IPS DF 4.7 (cell line): Measurements from ENCODE around the gene CDC5L.

ENCODE experiments used
- DNase-seq: peaks from one replicate; pipeline ENCODE4 v3.0.0-alpha.2; 2013; ENCODE audit warnings: low spot score; ENCODE audit errors: extremely low read depth

Gene CDC5L

DNA sequence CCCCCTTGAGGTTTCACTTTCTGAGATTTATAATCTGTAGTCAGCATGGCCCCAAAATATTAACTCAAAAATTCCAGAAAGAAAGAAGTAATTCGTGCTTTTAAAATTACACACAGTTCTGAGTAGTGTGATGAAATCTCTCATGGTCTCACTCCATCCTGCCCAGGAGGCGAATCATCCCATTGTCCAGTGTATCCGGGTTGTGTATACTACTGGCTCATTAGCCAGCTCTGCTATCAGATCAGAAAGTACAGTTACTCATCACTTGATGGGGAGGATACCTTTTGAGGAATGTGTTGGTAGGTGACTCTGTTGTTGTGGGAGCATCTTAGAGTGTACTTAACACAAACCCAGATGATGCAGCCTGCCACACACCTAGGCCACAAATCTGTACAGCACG lies 65.2 kb downstream of the CDC5L start:
- DNase-seq, result no peak

DNA sequence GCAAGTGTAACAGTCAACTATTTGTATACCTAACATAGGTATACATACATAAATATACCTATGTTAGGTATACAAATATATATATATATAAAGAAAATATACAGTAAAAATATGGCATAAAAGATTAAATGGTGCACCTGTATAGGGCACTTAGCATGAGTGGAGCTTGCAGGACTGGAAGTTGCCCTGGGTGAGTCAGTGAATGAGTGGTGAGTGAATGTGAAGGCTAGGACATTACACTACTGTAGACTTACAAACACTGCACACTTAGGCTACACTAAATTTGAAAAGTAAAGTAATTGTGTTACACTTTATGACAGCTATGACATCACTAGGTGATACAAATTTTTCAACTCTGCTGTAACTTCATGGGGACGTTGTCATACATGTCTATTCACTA lies 65.6 kb downstream of the CDC5L start:
- DNase-seq, result no peak

DNA sequence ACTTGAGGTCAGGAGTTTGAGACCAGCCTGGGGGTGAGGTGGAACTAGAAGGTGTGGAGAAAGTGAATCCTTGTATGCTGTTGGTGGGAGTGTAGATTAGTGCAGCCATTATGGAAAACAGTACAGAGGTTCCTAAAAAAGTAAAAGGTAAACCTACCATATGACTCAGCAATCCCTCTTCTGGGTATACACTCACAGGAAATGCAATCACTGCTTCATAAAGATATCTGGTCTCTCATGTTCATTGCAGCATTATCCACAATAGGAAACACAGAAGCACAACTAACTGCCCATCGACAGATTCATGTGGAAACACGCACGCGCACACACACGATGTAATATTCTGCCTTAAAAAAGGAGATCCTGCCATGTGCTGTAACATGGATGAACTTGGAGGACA lies 66.7 kb downstream of the CDC5L start:
- DNase-seq, result no peak

DNA sequence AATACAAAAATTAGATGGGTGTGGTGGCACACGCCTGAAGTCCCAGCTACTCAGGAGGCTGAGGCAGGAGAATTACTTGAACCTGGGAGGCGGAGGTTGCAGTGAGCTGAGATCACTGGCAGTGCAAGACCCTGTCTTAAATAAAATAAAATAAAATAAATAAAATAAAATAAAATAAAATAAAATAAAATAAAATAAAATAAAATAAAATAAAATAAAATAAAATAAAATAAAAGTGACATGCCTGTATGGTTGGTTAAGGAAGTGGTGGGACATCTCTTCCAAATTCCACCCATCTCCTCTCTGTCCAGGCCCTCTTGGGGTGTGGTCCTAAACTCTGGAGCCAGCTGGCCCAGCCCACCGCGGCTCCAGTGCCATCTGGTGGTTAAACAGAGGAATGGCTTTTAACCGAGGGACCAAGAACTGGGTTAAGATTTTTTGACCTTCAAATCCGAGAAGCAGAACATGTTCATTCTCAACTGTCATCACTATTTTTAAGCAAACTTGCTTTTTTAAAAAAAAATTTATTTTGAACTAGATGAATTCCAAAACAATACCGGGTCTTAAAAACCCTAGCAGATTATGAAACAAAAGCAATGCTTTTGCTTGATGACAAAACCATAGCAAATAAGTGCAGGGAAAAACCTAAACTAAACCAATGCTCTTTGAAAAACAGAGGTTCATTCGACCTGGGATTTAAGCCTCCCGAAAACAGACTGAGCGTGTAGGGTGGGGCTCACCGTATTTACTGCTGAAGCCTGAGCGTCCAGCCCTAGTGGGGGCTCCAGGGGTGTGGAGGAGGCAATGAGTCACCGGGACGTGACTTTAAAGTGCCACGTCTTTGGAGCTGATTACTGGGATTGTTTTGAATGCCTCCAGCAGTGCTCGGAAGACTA lies 68.8 kb downstream of the CDC5L start:
- no peak for DNase-seq

DNA sequence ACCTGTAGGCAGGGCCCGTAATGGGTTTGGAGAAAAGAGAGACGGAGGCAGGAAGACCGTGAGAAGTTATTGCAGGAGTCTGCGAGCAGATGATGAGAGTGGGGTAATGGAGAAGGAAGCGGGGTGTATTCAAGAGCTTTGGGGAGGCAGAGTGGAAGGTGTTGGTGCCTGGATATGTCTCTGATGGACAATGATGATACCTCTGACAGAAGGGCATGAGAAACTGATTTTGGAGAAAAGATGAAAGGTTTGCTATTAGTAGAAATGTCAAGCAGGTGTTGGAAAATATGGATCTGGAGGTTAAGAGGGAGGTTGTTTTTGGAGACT lies 69.4 kb downstream of the CDC5L start:
- no peak for DNase-seq

DNA sequence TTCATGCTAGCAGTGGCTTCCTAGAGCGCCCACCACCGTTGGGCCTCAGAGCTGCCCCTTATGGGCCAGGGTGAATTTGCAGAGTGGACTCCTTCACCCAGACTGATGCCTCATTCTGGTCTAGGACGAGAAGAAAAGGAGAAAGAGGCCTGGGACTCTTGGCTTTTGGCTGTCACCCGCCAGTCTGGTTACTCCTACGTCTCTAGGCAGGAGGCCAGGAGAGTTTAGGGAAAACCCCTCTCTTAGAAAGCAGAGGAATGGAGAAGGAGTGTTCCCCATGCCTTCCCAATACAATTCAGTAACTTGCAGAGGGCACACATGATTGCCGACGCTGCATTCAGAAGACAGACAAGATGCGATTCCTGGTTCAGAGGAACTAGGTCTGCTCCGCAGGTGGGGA lies 70.1 kb downstream of the CDC5L start:
- no peak for DNase-seq

DNA sequence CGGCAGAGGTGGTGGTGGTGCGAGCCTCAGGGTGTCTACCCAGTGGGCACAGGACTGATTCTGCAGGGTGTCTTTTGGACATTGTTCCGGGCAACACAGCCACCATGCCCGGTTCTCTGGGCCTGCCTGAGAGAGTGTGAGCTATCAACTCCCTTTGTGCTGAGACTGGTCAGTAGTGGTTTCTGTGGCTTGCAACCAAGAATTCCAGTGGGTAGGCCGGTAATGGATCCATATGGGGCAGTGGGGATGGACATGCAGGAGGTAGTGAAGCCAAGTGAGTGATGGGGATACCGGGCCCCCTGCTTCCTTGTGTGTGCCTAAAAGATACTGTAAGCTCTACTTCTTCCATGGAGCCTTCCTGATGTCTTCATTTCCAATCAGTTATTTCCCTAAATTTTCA lies 71.0 kb downstream of the CDC5L start:
- DNase-seq, result no peak

DNA sequence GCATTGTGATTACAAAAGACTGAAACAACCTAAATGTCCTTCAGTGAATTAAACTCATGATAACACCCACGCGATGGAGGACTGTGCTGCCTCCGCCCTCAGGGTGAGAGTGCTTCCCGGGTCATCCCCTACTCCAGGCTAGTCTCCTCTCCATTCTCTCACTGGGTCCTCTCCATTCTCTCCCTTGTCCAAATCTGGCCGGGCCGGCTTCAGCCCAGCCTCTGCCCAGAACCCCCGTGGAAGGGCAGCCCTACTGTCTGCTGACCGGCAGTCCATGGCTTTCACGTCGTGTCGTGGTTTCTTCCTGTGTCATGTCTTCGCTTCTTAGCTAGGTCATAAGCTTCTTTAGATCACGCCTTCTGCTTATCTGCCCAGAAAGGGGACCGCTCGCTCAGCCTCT lies 74.8 kb downstream of the CDC5L start:
- no peak for DNase-seq

DNA sequence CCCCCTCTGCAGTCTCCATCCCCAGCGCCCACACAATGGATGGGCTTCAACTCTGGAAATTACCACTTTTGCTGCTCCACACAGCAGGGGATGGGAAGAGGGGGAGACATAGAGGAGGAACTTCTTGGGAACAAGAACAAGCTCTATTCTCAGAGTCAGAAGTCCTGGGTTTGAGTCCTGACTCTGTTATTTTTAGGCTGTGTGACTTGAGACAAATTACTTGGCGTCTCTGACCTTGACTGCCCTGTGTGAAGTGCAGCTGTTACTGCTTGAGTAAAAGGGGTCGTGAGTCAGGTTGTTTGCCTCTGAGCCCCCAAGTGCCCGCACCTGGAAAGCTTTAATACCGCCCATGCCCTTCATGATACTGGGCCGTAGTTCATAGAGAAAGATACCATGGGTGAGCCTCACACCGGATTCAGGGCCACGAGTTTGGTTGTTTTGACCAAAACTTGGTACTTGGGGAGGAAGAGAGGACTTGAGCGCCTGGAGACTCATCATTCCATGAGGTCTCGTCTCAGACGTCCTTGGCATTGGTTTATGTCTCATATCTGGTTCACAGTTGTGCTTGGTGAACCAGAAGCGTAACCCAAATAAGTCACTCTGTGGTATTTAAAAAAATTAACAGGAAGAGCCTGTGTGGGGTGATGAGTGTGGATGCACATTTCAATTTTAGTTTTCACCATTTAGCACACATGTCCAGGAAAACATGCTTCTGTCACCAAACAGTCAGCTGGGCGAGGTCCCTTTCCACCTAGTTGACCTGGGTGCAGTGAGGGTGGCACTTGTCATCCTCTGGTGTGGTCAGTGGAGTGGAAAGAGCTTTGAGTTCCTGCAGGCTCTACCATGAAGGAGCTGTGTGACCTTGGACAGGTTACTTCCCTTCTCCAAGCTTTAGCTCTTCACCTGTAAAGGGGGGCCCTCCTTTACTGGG lies 75.6 kb downstream of the CDC5L start:
- no peak for DNase-seq

DNA sequence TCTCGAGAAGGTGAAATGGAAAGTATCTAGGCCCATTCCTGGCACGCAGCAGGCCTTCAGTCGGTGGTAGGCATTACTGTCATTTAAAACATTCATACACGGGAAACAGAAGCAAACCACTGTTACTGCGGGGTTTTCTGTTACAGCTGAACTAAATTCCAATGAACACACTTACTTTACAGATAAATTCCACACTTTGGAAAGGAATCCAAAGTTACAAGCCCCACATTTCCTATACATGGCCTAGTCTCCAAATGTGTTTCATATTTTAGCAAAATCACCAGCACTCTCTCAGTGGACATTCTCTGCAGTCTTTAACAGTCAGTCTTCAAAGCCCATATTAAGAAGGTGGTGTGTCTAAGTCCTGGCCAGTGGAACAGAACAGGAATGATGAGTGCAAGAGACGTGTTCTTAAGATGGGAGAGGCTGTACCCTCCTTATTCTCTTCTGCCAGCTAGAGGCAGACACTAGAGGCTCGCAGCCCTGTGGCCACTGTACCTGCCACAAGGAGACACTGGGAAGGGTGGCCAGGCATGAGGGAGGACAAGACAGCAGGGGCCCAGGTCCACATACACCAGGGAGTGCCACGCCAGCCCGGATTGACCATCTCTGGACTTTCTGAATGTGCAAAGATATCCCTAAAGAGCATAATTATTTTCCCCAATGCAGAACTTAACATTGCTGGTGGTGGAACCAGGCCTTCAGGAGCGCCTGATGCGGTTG lies 76.4 kb downstream of the CDC5L start:
- DNase-seq, result no peak

DNA sequence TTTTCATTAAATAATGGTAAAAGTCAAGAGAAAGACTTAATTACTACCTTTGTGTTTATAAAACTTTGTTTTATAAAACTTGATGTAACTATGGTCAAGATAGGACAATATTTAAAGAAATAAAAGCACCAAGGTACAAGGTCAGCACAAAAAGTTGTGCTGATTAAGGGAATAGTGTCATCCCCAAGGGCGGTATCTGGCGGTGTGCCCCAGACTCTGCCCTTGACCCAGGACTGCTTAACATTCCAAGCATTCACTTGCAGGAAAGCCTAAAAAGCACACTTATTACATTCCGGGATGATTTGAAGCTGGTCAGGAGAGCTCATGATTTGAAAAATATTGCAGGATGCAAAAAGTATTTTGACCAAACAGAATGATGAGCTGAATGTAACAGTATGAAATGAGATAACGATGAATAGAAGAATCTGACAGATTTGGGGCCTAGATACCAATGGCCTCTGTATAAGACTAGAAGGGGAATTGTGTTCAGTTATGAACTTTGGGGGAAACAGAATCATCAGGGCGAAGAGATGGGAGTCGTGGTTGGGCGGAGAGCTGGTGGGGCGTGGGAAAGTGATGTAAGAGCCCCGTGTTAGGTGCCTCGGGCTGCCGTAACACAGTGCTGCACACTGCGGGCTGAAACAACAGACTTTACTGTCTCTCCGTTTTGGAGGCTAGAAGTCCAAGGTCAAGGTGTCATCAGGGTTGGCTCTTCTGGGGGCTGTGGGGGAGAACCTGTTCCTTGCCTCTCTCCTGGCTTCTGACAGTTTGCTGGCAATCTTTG lies 77.2 kb downstream of the CDC5L start:
- DNase-seq, result no peak

DNA sequence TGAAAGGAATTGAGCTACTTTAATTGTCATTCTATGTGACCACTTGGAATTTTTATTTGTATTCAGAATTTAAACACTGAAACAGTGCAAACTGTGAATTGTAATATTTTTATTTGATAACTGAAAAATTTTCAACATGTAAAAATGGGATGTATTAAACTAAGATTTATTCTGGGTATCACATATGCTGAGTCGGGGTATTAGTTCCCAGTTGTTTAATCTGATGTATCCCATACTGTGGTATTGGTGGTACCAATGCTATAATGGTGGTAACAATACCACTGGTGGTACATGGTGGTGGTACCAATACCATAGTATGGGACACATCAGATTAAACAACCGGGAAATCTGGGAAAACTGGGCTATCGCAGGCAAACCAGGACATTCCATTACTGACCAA lies 79.4 kb downstream of the CDC5L start:
- no peak for DNase-seq

DNA sequence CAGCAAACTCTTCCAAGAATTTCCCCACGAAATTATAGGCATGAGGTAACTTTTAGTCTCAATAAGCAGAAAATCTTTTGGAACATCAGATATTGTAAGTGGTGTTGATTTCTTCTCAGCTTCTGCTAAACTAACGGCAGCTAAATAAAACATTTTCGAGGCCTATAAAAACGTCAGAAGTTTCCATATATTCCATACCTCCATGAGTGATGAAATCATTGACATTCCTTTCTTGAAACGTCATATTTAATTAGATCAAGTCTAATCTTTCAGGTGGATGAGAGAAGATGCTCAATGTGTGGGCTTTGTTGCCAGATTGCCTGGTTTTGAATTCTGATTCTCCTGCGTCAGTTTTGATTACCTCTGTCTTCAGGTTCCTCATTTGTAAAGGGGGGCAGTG lies 81.3 kb downstream of the CDC5L start:
- no peak for DNase-seq

DNA sequence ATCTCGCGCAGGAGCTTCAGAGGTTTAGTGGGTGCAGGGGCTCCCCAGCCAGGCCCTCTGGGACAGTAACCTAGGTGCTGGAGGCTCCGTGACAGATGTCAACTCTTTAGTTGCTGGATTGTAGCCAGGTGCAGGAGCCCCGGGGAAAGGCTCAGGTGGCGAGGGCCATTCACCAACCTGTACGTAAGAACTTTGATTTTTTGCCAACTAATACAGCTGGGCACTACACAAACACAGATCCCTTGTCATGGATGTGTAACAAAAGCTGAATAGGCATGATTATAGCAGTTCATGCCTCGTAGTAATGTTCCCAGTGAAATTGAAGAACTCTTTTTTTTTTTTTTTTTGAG lies 82.6 kb downstream of the CDC5L start:
- no peak for DNase-seq

DNA sequence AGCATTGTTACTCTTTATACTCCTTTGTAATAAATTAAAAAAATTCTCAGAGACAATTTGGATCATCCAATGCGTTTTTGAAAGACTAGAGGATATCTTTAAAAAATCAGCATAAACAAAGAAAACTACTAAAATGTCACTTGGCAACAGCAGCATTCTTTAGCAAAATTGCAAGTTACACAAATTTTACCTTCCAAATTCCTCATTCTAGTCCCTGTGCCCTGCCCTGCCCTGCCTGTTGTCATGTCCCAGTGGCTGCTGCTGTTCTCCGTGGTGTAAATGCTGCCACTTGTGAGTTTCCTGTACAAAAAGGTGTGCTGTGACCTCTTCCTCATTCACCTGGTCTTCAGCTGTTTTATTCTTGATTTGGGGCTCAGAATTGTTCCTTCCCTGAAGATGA lies 83.2 kb downstream of the CDC5L start:
- DNase-seq, result no peak

DNA sequence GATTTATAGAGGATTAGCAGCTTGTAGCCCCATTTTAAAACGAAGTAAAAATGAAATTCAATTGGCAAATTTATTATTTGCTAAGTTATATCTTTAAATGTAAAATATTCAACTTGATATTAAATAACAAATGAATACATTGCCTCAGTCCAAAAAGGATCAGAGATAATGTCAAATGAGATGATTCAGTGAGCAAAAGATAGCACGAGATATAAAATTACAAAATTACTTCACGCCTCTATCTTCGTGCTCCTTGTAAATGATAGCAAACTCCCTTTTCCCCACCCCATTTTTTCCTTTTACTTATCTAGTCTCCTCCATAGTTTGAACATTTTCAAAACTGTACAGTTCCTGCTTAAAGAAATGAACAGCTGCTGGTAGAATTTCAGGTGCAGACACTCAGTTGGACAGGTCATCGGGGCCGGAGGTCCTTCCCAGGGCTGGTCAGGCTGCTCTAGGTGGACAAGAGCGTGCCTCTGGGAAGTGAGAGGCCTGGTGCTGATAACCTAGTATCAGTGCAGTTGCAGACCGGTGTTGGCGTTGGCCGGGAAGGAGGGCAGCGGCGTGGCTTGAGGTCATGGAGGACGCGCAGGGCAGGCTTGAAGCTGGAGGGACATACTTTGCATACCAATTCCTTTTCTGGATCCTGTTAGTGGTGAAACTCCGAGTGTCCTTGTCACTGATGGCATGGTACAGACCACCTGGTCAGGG lies 83.9 kb downstream of the CDC5L start:
- no peak for DNase-seq

DNA sequence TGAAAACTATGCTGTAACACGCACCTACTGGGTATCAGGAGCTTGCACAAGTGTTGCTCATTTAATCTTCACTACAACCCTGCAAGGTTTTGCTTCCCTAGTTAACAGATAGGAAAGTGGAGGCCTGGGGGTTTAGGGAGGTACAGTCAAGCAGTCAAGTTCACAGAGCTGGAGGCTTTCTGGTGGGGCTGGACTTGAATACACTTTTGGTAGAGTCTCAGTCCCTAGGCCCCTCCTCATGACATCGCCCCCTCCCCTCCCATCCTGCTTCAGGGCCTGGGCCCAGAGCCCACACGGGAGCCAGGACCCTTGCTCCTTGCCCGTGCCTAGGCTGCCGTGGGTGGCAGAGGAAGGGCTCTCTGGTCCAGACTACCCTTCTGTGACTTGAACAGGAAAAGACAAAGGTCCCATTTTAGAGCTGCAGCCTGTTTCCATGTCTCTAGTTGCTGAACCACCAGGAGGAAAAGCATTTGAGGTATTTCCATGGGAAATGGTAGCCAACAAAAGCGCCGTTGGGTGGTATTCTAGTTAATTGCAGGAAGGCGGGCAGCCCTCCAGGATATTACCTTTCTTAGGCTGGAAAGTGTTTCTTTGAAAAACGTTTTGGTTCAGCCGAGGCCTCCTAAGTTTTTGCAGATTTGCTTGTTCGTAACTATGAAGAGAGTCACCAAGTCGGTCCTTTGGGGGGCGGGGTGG lies 84.9 kb downstream of the CDC5L start:
- no peak for DNase-seq

DNA sequence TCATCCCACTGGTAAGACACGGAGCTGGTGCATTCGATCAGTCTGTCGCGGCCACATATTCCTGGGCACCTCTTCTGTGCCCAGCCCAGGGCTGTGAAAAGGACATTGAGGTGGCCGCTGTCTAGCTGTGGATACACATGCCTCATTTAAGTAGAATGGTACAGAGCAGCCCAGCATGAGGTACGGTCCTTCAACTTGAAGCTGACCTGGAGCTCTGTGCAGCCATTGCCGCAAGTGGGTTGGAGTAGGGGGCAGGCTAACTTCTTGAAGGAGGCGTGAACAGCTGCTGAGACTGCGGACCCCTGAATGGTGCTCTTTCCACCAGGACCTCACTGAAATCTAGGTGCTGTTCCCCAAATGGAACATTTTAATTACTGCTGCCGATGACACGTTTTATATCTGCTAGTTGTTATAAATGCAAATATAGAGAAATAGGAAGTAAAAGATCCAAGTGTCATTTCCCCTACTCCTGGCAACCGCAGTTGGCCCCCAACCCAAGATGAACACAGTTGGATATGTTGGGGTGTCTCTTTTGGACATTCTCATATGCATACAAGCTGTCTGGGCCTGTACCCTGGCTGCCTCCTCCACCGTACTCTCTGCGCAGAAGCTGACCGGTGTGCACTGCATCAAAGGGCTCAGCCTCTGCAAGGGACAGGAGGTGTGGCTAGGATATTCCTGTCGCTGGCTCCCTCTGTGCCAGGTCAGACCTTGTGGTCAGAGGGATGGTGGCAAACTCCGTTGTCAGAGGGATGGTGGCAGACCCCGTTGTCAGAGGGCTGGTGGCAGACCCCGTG lies 86.1 kb downstream of the CDC5L start:
- DNase-seq, result no peak

DNA sequence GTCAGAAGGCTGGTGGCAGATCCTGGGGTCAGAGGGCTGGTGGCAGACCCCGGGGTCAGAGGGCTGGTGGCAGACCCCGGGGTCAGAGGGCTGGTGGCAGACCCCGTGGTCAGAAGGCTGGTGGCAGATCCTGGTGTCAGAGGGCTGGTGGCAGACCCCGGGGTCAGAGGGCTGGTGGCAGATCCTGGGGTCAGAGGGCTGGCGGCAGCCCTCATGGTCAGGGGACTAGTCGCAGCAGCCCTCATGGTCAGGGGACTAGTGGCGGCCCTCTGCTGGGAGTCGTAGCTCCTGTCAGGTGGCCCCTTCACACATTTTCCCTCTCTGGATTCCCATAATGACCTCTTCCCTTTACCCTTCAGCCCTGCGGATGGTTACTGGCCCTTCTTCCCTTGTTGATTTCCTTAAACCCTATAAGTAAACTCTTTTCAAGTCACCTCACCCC lies 86.7 kb downstream of the CDC5L start:
- DNase-seq, result no peak
